HG03342 (cell line): Measurements from ENCODE around the gene BTG1.
"Not testable (repeated sequence)": the region's sequence is repeated elsewhere in the genome, so short reads cannot be mapped to it uniquely, and the experiment has no call there.

ENCODE experiments used
- ATAC-seq: cut with Tn5 transposase; IDR thresholded peaks from one replicate; pipeline ENCODE4 v1.9.1; 2021; ENCODE audit warnings: mild to moderate bottlenecking, moderate library complexity; ENCODE audit not compliant: unreplicated experiment

Gene BTG1

DNA sequence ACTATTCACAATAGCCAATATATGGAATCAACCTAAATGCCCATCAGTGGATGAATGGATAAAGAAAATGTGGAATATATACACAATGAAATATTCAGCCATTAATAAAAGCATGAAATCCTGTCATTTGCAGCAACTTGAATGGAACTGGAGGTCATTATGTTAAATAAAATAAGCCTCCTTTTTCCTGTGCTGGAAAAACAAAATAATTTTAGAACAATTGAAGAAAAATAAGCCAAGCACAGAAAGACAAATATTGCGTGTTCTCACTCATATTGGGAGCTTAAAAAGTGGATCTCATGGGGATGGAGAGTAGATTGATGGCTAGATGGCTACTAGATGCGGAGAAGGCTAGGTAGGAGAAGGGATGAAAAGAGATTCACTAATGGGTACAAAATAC is 6.3 kb upstream of the BTG1 start:
- ATAC-seq: no peak

DNA sequence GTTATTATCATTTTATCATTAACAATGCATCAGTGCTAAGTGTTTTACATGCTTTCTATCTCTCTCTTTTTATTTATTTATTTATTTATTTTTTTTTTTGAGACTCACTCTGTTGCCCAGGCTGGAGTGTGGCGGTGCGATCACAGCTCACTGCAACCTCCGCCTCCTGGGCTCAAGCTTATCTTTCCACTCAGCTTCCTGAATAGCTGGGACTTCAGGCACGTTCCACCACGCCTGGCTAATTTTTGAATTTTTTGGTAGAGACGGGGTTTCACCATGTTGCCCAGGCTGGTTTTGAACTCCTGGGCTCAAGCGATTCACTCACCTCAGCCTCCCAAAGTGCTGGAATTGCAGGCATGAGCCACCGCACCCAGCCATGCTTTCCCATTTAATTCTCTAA is 3.9 kb upstream of the BTG1 start:
- no peak for ATAC-seq

DNA sequence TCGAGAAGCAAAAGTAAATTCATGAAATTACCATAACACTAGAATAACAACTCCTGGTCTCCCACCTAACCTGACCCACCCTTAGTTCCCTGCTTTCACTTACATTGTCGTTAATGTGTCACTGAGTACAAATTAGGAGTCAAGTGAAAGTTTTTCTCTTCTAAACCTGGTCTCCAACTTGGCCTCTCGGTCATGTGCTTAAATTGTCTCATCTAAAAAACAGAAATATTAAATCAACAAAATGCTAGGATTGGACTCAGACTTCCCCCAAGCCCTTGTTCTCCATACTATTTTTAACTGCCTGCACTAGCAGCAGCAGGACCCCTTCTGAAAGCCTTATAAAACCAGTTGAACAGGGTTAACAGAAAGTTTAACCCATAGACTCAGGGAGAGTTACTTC is 1.8 kb upstream of the BTG1 start:
- ATAC-seq: no peak

DNA sequence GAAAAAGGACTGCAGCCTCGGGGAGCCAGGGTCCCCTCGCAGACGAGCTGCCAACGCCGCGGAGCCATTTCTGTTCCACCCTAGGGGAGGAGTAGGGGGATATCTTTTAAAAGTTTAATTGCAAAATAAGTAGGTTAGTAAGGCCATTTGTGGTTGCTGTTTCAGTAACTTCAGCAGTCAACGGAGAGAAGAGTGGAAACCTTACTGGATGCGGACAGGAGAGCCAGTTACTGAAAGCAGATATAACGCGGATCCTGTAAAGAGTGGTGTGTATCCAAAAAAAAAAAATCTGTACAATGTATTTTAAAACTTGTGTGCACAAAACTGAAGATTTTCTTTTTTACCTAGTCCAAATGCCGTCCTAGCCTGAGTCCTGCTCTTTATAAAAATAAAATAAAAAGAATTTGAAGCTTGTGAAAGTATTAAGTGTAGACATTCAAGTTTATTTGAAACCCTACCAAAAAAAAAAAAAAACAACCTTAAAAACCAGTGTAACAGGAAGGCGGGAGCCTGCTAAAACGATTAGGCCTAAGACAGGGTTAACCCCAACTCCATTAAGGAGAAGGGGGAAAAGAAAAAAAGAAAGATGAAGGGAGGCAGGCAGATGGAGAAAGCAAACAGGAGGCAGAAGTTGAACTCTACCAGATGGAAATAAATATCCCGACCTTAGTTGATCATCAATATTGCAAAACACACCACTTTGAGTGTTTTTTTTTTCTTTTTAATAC is 1.0 kb upstream of the BTG1 start:
- no peak for ATAC-seq

DNA sequence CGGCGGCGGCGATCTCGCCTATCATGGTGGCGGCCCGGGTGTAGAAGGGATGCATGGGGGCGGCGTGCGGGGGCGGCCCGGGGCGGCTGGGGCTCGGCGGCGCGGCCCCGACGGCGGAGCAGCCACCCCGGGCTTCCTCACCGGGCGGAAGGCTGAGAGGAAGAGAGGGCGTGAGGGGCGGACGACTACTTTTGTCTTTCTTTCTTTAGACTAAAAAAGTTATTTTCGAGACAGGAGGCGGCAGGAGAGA is 240 bp downstream of the BTG1 start:
- ATAC-seq: no peak

DNA sequence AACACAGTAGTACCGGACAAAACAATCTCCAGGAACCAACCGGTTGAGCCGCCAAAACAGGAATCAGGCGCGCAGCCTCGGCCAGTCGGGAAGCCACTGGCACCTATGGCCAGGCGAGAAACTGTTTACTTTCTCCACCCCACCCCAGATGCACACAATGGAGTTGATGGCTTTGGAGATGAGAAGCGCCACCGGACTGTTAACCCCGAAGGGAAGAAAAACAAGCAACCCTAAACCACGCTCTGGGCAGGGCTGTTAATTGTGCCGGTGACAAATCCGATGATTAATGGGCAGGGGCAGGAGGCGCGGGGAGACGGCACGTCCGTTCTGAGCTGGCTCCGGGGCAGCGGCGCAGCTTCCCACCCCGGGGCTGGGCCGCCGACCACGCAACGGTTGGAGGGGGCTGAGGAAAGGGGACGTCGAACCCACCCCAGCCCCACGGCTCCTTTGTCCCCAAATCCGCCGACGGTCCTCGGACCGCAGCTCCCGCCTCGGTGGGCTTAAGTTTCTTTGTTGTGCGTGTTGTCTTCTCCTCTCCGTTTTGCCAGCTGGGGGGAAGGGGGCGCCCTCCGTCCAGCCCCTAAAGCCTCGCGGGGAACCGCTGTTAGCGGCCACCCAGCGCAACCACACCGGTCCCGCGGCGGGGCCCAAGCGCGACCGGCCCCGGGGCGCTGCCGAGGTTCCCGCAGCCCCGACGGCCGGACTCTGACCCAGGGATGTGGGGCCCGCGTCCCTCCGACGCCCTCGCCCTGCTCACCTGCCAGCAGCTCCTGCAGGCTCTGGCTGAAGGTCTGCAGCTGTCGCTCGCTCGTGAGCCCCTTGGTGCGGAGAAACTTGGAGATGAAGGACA is 790 bp downstream of the BTG1 start:
- ATAC-seq: no peak

DNA sequence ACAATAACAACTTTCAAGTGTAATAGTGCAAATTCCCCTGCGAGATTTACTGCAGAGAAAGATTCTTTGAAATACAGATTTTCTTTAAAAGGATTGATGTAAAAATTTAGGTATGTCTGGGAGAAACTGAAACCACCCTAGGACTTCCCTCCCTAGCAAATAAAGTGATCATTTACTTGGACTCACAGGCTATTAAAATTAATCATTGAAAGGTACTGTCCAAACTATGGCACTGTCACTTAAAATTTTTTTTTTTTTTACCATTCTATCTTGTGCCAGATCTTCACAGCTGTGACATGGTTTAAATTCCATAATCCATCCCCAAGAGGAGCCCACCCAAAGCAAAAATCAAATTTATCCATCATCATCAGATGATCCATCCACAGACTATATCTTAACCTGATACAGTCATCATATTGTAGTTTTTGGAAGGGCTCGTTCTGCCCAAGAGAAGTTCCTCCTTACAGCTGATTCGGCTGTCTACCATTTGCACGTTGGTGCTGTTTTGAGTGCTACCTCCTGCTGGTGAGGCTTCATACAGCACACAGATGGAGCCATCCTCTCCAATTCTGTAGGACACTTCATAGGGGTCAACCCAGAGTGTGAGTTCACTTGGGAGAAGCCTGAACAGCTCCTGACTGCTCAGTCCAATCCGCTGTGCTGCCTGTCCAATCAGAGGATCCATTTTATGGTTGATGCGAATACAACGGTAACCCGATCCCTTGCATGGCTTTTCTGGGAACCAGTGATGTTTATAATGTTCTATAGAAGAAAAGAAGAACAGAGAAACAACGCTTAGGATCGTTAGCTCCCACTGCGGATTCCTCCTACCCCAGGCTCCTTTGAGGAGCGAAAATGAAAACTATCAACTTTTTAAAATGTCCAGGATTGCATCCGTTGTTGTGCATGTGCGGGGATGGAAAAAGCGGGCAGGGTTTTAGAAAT is 1.7 kb downstream of the BTG1 start:
- ATAC-seq: peak; percentile 19

DNA sequence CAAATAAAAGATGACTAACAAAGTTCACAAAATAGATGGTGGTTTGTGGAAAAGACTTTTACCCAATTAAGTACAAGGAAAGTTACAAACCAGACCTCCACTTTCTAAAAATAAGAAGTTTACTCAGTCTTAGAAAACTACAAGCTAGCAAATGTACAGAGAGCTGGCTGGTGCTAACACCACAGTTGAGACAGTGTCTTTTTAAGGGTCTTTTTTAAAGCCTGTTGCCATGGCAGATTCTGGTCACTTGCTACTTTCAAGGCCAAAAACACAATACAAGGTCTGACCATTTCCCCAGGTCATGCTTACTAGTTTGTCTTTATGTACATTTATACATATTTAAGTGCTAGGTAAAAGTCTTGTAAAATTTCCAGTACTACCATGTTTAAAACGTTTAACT is 2.4 kb downstream of the BTG1 start:
- no peak for ATAC-seq

DNA sequence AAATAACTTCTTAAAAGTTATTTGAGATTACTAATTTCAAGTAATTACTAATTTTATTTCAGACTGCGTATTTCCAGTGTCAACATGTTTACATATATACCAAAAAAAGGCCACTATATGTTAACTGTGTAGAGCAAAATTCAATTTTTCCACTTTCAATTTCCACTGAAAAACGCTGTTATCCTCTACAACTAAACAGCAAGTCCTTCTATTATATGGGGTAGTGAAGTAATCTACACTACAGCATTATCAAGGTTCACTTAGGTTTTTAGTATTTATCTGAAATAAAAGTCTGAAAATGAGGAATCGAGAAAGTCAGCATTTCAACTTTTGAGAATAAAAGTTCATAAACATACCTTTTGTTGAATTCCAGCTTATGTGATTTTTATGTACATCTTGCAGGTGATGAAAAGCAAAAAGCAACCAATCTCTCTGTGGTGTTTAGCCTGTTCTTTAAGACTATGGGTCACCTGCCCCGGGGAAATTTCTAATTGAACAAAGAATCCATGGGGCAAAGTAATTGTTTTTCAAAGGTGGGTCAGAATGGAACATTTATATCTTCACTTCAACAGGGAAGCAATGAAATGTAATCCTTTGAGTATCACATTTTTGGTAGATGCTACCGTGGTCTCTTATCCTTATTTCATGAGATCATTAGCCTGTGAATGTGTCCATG is 3.3 kb downstream of the BTG1 start:
- no peak for ATAC-seq

DNA sequence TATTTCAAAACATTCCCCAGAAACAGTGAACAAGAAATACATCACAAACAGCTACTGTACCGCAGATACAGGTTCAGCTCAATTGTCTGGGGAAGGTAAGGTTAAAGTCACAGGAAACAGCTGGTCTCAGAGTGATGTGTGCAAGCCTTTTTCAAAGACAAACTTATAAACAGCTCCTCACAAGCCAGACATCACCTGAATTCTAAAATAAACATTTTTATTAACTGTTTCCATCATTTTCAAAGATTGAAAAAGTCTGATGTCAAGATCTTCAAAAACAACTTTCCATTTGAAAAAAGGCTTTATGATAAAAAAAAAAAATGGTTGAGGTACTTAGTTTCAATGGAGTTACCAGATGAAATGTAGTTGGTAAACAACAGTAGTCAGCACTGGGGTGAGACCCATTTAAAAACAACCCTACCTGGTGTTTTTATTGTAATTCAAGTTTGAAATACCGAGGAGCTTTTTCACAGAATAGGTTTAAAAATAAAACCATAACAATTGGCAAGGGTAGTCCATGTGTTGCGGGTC is 4.0 kb downstream of the BTG1 start:
- ATAC-seq: no peak

DNA sequence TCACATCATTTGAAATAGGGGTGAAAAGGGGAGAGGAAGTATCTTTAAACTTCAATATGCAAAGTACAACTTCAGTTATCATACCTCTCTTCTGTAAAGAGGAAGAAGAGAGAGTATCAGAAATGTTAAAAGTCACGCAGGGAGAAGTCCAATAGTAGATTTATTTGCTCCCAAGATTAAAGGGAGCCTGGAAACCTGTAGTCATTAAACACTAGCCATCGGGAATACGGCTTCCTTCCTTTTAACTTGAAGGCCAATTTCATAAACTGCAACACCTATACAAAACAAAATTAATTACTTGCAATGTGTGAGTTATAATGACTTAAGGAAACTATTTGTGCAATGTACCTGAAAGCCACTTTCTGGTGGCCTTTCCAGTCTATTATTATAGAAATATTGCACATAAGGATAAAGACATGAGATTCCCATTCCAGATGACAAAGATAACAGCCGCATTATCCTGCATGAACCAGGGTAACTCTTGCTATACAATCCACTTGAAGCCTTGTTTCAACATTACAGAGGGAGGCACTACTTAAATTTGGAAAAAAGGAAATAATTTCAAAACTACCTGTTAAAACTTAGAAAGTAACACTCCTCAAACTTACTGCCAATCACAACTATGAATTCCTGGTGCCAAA is 4.6 kb downstream of the BTG1 start:
- no peak for ATAC-seq

DNA sequence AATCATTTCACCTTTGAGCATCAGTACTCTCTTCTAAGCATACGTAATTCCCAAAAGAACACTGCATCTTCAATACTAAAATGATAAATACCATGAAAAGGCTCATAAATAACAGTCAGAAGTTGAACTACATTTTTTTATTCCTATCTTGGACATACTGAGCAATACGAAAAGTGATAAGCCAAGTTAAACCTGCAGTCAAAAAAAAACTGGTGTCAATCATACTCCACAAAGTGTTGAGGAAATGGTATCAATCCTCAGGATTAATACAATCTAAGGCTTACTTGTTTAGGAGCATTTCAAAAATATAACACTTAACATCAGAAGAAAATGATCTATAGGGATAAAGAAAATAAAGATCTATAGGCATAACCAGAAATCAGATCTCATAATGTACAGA is 5.5 kb downstream of the BTG1 start:
- no peak for ATAC-seq

DNA sequence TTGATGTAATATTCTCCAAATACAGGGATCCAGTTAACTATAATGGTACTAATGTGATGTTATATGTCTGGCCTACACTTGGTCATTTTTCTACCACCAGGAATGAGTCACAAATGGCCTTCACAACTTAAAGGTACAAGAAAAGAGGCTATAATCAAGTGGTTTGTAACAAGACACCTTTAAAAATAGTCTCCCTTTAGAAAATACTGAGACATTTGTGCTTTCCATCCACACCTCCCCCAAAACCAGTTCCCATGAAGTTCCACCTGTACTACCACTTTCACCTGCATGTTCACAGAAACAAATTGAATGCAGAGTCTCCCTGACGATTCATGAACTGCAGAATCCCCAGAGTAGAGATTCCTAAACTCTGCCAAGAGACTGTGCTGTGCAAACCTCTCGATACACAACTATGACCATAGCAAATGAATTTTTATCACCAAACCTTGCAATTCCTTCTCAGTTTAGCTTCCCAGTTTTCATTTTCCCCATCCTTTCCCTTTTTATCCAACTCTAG is 6.0 kb downstream of the BTG1 start:
- no peak for ATAC-seq

DNA sequence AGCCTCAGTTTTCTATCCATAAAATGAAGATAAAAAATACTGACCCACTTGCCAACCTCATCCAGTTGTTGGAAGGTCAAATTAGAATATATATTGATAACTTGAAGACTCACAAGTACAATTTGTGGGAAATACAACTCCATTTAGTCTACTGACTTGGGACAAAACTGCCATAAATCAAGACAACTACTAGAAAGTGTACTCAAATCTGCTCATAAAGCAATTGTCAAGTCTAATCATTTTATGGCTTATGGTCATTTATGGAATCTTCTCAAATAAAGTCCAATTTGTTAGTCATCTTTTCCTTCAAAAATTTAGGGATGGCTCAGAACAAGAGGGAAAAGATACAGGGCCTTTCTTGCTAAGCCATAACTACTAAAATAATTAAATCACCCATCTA is 7.0 kb downstream of the BTG1 start:
- ATAC-seq: no peak

DNA sequence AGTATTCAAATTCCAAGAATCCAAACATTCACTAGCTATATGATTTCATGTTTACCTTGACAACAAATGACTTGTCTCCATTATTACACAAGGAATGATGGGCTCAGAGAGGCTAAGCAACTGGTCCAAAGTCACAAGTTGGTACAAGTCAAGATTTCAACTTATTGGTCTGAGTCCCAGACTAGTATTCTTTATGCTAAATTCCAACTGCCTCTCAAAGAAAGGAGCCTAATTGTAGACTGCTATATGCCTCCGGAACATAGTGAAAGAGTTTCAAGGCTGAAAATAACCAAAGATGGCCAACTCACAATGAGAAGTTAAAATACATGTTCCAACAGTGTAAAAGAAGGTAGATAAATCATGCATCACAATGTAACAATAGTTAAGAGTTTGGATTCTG is 7.5 kb downstream of the BTG1 start:
- ATAC-seq: no peak

DNA sequence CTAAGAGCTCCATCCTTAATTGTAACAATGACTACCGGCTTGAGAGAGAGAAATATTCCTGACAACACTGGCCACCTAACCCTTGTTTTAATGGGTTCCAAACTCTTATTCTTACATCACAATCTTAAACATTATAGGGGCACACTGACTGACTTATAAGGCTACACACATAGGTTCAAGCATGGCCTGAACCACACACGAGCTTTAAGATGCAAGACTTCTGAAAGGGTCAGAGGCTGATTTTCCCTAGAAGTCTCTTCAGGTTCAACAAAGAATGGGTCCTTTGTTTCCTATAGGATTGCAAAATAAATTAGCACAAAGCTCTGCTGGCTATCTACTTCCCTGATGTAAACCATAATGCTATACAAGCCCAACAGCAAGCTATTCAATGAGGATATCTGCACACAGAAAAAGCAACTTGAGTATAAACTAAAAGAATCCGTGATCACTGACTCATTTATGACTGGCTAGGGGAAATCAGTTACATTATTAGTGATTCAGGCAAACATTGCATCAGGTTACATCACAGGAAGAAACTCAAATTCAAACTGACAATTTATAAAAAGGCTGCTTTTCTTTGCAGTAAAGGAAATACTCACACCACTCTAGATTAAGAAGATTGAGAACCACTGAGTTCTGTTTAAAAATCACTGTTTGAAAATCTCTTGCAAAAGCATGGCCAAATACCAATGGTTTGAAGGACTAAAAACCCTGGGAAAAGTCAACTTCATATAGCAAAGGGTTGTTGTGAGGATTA is 8.5 kb downstream of the BTG1 start:
- no peak for ATAC-seq

DNA sequence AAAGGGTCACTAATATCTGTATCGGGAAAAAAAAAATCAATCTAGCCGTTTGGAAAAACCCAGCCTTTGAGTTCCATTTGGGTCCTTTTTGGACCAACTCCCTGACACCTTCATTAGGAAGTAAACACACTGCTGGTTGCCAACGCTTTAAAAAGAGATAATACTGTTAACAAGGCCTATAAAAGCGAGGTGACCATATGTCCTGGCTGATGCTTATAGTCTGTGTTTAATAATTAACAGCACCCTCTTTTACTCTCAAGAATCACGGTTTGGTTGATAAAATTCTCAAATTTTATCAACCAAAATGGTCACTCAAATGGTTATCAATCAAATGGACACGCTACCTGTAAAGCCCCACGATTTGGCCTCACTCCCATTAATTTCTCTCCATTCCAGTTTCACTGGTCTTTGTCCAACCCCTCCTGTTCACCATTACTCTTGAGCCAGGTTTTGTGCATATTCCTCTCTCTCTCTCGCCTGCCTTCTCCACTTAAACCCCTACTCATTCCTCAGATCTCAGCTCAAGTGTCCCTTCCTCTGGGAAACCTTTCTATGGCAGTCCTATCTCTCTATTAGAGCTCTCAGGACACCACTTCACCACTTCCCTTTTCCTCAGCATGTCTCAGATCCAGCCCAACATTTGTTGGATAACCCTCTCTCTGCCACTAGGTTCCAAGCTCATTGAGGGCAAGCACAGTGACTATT is 9.5 kb downstream of the BTG1 start:
- no peak for ATAC-seq

DNA sequence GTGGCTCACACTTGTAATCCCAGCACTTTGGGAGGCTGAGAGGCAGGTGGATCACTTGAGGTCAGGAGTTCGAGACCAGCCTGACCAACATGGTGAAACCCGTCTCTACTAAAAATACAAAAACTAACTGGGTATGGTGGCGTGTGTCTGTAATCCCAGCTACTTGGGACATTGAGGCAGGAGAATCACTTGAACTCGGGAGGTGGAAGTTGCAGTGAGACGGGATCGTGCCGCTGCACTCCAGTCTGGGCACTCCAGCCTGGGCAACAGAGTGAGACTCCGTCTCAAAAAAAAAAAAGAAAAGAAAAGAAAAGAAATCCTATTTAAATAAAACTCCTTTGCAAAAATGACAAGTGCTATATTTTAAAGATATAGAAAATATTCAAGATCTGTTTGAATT is 10.1 kb downstream of the BTG1 start:
- not testable (repeated sequence) for ATAC-seq
